Bone marrow (tissue), 2 donors: Measurements from ENCODE around the gene CLEC6A.
"Not testable (repeated sequence)": the region's sequence is repeated elsewhere in the genome, so short reads cannot be mapped to it uniquely, and the experiment has no call there.

Experiments
- DNase-seq, 2 donors: peaks; one replicate each; lab custom pipeline; 2025; lab: John Stamatoyannopoulos, UW

The CLEC6A gene

GRCh38 chr12:8495671-8496070 is 39.9 kb downstream of the CLEC6A start:
- DNase-seq = not testable (repeated sequence)

- not testable (repeated sequence) for DNase-seq
Observed at GRCh38 chr12:8496074-8496473, 40.3 kb downstream of the CLEC6A start.

GRCh38 chr12:8499616-8500015 is 43.9 kb downstream of the CLEC6A start:
- no peak for DNase-seq

GRCh38 chr12:8501720-8502119 is 46.0 kb downstream of the CLEC6A start:
- DNase-seq = no peak

- DNase-seq = no peak
Observed at GRCh38 chr12:8504351-8504750, 48.6 kb downstream of the CLEC6A start.

- no peak for DNase-seq
Observed at GRCh38 chr12:8507596-8507995, 51.8 kb downstream of the CLEC6A start.

- no peak for DNase-seq
Observed at GRCh38 chr12:8508223-8508622, 52.5 kb downstream of the CLEC6A start.

- no peak for DNase-seq
Observed at GRCh38 chr12:8508910-8509841, 53.4 kb downstream of the CLEC6A start.

GRCh38 chr12:8513256-8513655 is 57.5 kb downstream of the CLEC6A start, which contains the start of gene CLEC4D:
CLEC4D (plus strand) TSS chr12:8513503; CDS start chr12:8513733, 230 bp downstream.
- DNase-seq = no peak

GRCh38 chr12:8517971-8518370 is 62.2 kb downstream of the CLEC6A start:
- DNase-seq = no peak

- DNase-seq = no peak
Observed at GRCh38 chr12:8519171-8519570, 63.4 kb downstream of the CLEC6A start.

GRCh38 chr12:8527250-8528130 is 71.7 kb downstream of the CLEC6A start:
- no peak for DNase-seq
